ENCODE data around the gene TFAP2C.

The TFAP2C gene

DNA sequence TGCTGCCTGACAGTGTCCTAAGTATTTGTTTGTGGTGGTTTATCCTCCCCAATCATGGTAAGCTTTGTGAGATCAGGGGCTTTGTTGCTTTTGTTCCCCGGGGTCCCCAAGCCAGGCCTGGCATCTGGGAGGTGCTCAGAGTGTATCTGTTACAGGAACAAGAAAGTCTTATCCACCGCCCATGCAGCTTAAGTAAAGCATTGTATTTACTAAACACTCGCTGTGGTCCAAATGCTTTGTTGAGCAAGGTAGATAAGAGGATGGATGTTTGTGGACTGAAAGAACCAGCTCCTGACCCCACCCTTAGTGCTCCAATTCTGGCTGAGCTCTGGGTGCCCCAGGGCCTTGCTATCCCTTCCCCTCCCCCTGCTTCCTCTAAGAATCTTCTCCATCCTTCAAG is 19.8 kb upstream of the TFAP2C start:
- no peaks in the 10 kb centered on the region for H3K79me2 ChIP-seq (ENCODE audit: insufficient read depth, low read length)
- no peaks in the 10 kb centered on the region for H3K9me3 ChIP-seq (ENCODE audit: low read length)
- H3K4me1 ChIP-seq (ENCODE audit: insufficient read depth, low read length, severe bottlenecking) = no peaks in the 10 kb centered on the region
- no peaks in the 10 kb centered on the region for H4K20me1 ChIP-seq (ENCODE audit: insufficient read depth, low read length)
- H3K4me2 ChIP-seq (ENCODE audit: low read length) = no peak overlapping the region
- H3K9ac ChIP-seq (ENCODE audit: low read length) = no peak overlapping the region
- TF ChIP-seq EZH2 (IDR thresholded peaks at IDR 0.05; ENCODE audit: borderline replicate concordance, low read length) = no peak
- TF ChIP-seq, protein P1, sequence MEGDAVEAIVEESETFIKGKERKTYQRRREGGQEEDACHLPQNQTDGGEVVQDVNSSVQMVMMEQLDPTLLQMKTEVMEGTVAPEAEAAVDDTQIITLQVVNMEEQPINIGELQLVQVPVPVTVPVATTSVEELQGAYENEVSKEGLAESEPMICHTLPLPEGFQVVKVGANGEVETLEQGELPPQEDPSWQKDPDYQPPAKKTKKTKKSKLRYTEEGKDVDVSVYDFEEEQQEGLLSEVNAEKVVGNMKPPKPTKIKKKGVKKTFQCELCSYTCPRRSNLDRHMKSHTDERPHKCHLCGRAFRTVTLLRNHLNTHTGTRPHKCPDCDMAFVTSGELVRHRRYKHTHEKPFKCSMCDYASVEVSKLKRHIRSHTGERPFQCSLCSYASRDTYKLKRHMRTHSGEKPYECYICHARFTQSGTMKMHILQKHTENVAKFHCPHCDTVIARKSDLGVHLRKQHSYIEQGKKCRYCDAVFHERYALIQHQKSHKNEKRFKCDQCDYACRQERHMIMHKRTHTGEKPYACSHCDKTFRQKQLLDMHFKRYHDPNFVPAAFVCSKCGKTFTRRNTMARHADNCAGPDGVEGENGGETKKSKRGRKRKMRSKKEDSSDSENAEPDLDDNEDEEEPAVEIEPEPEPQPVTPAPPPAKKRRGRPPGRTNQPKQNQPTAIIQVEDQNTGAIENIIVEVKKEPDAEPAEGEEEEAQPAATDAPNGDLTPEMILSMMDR (IDR thresholded peaks at IDR 0.05; ENCODE audit: low read length) = no peak
- no peaks in the 10 kb centered on the region for H3K36me3 ChIP-seq (ENCODE audit: insufficient read depth, low read length)
- no peaks in the 10 kb centered on the region for H3F3A ChIP-seq (ENCODE audit: insufficient read depth, low read length)
- no peaks in the 10 kb centered on the region; the same call in 1 of the 2 replicates for H3K27me3 ChIP-seq (ENCODE audit: insufficient read depth, low read length)
- no peak overlapping the region for H3K4me3 ChIP-seq (ENCODE audit: low read depth, low read length, poor library complexity, severe bottlenecking)
- H3K9me2 ChIP-seq (ENCODE audit: low read depth, low read length) = no peaks in the 10 kb centered on the region
- H2AFZ ChIP-seq (ENCODE audit: low read length) = no peak overlapping the region
- no peak overlapping the region for H3K27ac ChIP-seq (ENCODE audit: low read depth, low read length, poor library complexity, severe bottlenecking)

GRCh38 chr20:56610098-56610497 is 19.0 kb upstream of the TFAP2C start:
- Histone ChIP-seq H2AFZ (ENCODE audit: low read length) (no peak overlapping the region), H3K27me3 (ENCODE audit: insufficient read depth, low read length) (no peaks in the 10 kb centered on the region; the same call in 1 of the 2 replicates), H3K9me2 (ENCODE audit: low read depth, low read length) (no peaks in the 10 kb centered on the region), H3K79me2 (ENCODE audit: insufficient read depth, low read length) (no peaks in the 10 kb centered on the region), H3K9ac (ENCODE audit: low read length) (no peak overlapping the region), H3K9me3 (ENCODE audit: low read length) (no peaks in the 10 kb centered on the region), H3F3A (ENCODE audit: insufficient read depth, low read length) (no peaks in the 10 kb centered on the region), H4K20me1 (ENCODE audit: insufficient read depth, low read length) (no peaks in the 10 kb centered on the region), H3K4me2 (ENCODE audit: low read length) (no peak overlapping the region), H3K36me3 (ENCODE audit: insufficient read depth, low read length) (no peaks in the 10 kb centered on the region), H3K4me3 (ENCODE audit: low read depth, low read length, poor library complexity, severe bottlenecking) (no peak overlapping the region), H3K27ac (ENCODE audit: low read depth, low read length, poor library complexity, severe bottlenecking) (no peak overlapping the region), H3K4me1 (ENCODE audit: insufficient read depth, low read length, severe bottlenecking) (no peaks in the 10 kb centered on the region)
- TF ChIP-seq, protein P1 (IDR thresholded peaks at IDR 0.05; ENCODE audit: low read length) = no peak
- TF ChIP-seq EZH2 (IDR thresholded peaks at IDR 0.05; ENCODE audit: borderline replicate concordance, low read length) = no peak

DNA sequence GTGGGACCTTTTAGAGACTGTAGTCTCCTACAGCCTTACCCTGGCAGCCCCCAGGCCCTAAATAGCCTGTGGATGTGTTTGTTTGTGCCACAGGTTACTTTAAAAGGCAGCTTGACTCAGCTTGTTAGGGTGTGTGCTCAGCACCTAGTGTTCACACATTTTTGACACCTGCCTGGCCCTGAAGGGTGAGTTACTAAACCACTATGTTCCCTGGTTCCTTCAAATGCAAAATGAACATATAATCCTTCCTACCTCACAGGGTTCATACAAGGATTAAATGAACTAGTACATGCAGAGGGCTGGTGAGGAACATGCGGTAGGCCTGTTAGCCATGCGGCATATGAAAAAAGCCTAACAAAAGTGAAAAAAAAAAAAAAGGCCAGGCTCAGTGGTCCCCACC is 14.9 kb upstream of the TFAP2C start:
- Histone ChIP-seq H3F3A (ENCODE audit: insufficient read depth, low read length) (no peaks in the 10 kb centered on the region), H3K9me3 (ENCODE audit: low read length) (no peaks in the 10 kb centered on the region), H3K27ac (ENCODE audit: low read depth, low read length, poor library complexity, severe bottlenecking) (no peak overlapping the region), H3K4me2 (ENCODE audit: low read length) (no peak overlapping the region), H3K79me2 (ENCODE audit: insufficient read depth, low read length) (no peaks in the 10 kb centered on the region), H3K9ac (ENCODE audit: low read length) (no peak overlapping the region), H3K4me3 (ENCODE audit: low read depth, low read length, poor library complexity, severe bottlenecking) (no peak overlapping the region), H3K36me3 (ENCODE audit: insufficient read depth, low read length) (no peaks in the 10 kb centered on the region), H4K20me1 (ENCODE audit: insufficient read depth, low read length) (no peaks in the 10 kb centered on the region), H3K27me3 (ENCODE audit: insufficient read depth, low read length) (no peaks in the 10 kb centered on the region; the same call in 1 of the 2 replicates), H2AFZ (ENCODE audit: low read length) (no peak overlapping the region), H3K4me1 (ENCODE audit: insufficient read depth, low read length, severe bottlenecking) (no peaks in the 10 kb centered on the region), H3K9me2 (ENCODE audit: low read depth, low read length) (no peaks in the 10 kb centered on the region)
- TF ChIP-seq, protein P1 (IDR thresholded peaks at IDR 0.05; ENCODE audit: low read length) = no peak
- no peak for TF ChIP-seq EZH2 (IDR thresholded peaks at IDR 0.05; ENCODE audit: borderline replicate concordance, low read length)

Measured in OCI-LY1 (cell line).